Nephron (organoid): Measurements from ENCODE around the gene ACTL10.

Experiments used
- H3K27ac Mint-ChIP-seq, 3 experiments: 2 replicates each; pipeline ENCODE4 v1.8.0; 2020; ENCODE audit warnings: mixed read lengths in 3 of 3, mild to moderate bottlenecking in 2 of 3, moderate library complexity in 1 of 3
- H3K27me3 Mint-ChIP-seq: 2 replicates; pipeline ENCODE4 v1.8.0; 2021; ENCODE audit warnings: low read depth, mild to moderate bottlenecking, moderate library complexity, mixed read lengths
- H3K36me3 Mint-ChIP-seq: 2 replicates; pipeline ENCODE4 v1.8.0; 2020; ENCODE audit warnings: low read depth, mixed read lengths
- H3K4me1 Mint-ChIP-seq: 2 replicates; pipeline ENCODE4 v1.8.0; 2020; ENCODE audit warnings: mixed read lengths
- H3K4me3 Mint-ChIP-seq, 3 experiments: 2 replicates each; pipeline ENCODE4 v1.8.0; 2020; ENCODE audit warnings: mild to moderate bottlenecking in 3 of 3, mixed read lengths in 3 of 3, moderate library complexity in 2 of 3
- H3K9me3 Mint-ChIP-seq: 2 replicates; pipeline ENCODE4 v1.8.0; 2020; ENCODE audit warnings: mixed read lengths
- TF ChIP-seq, protein P1 (sequence below), 3 experiments: fragments of 200-600 bp; sonication (generic); IDR thresholded peaks; one replicate each; pipeline ENCODE4 v1.5.0; 2021; ENCODE audit warnings: antibody characterized with exemption in 3 of 3; ENCODE audit not compliant: unreplicated experiment in 3 of 3

The ACTL10 gene

DNA sequence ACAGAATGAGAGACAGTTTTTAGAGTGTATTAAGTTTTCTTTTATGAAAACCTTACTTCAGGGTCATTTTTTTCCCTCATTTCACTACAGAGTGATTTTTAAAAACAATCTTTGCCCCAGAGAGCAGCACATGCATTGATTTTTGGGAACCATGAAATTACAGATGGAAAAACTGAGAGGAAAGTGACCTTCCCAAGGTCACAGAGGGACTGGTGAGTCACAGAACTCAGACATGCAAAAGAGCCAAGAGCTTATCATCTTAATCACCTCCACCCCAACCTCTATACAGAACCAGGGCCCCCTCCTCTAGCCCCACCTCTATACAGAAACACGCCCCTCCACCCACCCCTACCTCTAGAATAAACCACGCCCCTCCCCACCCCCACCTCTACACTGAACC is 42.7 kb downstream of the ACTL10 start:
- no peak overlapping the region for H3K27ac Mint-ChIP-seq
- H3K27me3 Mint-ChIP-seq, result peaks cover 3% of the 10 kb centered on the region
- H3K9me3 Mint-ChIP-seq, result no peaks in the 10 kb centered on the region
- H3K4me1 Mint-ChIP-seq, result no peaks in the 10 kb centered on the region
- TF ChIP-seq, protein P1, sequence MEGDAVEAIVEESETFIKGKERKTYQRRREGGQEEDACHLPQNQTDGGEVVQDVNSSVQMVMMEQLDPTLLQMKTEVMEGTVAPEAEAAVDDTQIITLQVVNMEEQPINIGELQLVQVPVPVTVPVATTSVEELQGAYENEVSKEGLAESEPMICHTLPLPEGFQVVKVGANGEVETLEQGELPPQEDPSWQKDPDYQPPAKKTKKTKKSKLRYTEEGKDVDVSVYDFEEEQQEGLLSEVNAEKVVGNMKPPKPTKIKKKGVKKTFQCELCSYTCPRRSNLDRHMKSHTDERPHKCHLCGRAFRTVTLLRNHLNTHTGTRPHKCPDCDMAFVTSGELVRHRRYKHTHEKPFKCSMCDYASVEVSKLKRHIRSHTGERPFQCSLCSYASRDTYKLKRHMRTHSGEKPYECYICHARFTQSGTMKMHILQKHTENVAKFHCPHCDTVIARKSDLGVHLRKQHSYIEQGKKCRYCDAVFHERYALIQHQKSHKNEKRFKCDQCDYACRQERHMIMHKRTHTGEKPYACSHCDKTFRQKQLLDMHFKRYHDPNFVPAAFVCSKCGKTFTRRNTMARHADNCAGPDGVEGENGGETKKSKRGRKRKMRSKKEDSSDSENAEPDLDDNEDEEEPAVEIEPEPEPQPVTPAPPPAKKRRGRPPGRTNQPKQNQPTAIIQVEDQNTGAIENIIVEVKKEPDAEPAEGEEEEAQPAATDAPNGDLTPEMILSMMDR (IDR thresholded peaks at IDR 0.05; ENCODE audit: unreplicated experiment in 3 of 3), result no peak
- H3K36me3 Mint-ChIP-seq, result no peaks in the 10 kb centered on the region
- H3K4me3 Mint-ChIP-seq, result no peak overlapping the region

DNA sequence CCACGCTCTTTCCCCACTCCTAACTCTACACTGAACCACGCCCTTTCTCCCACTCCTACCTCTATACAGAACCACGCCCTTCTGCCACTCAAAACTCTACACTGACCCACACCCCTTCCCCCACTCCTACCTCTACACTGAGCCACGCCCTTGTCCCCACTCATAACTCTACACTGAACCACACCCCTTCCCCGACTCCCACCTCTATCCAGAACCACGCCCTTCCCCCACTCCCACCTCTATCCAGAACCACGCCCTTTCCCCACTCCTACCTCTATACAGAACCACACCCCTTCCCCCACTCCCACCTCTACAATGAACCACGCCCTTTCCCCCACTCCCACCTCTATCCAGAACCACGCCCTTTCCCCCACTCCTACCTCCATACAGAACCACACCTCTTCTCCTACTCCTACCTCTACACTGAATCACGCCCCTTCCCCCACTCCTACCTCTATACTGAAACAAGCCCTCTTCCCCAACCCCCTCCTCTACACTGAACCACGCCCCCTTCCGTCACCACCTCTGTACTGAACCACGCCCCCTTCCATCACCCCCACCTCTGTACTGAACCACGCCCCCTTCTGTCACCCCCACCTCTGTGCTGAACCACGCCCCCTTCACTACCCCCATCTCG is 43.3 kb downstream of the ACTL10 start:
- TF ChIP-seq, protein P1 (IDR thresholded peaks at IDR 0.05; ENCODE audit: unreplicated experiment in 3 of 3), result no peak

DNA sequence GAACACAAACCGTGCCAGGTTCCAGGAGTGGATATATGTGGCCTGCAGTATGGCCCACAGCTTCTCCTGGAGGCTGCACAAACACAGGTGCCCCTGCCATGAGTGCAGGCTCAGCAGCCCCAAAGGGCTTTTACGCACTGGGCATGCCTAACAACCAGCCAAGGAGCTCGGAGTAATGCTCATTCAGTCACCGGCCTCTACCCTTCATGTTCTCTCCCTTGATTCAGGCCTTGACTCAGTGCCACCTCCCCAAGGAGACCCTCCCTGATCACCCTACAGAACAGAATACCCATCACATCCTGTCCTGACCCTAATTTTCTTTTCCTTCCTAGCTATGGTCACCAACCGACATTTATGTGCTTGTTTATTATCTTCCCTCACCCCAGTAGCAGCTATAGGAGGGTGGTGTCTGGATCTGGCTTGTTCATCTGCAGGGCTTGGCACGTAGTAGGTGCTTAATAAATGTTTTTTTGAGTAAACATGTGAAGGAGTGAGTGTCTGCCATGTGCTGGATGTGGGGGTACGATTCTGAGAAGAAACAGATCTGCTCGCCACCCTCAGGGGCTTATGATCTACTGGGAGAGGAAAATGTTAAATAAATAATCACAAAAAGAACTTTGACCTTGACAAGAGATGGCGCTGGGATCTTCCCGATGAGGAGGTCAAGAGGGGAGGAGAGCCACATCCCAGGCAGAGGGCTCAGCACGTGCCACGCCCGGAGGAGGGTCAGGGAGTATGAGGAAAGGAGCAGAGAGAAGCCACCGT is 44.1 kb downstream of the ACTL10 start:
- no peak overlapping the region for H3K27ac Mint-ChIP-seq
- H3K9me3 Mint-ChIP-seq, result no peaks in the 10 kb centered on the region
- peaks cover 3% of the 10 kb centered on the region for H3K27me3 Mint-ChIP-seq
- no peak overlapping the region for H3K4me3 Mint-ChIP-seq
- TF ChIP-seq, protein P1 (IDR thresholded peaks at IDR 0.05; ENCODE audit: unreplicated experiment in 3 of 3), result no peak
- H3K36me3 Mint-ChIP-seq, result no peaks in the 10 kb centered on the region
- no peaks in the 10 kb centered on the region for H3K4me1 Mint-ChIP-seq

More for the DNA sequence above, 43.3 kb downstream of the ACTL10 start:
- no peaks in the 10 kb centered on the region for H3K4me1 Mint-ChIP-seq
- peaks cover 3% of the 10 kb centered on the region for H3K27me3 Mint-ChIP-seq
- H3K36me3 Mint-ChIP-seq, result no peaks in the 10 kb centered on the region
- H3K27ac Mint-ChIP-seq, result no peak overlapping the region
- H3K9me3 Mint-ChIP-seq, result no peaks in the 10 kb centered on the region
- H3K4me3 Mint-ChIP-seq, result no peak overlapping the region

DNA sequence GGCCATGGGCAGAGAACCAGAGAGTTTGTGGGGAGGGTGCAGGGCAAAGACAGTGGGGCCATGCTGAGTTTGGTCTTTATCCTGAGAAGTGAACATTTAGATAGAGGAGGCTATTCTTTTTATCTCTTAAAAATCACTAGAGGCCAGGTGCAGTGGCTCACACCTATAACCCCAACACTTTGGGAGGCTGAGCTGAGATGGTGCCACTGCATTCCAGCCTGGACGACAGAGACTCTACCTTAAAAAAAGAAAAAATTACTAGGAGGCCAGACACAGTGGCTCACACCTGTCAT is 44.6 kb downstream of the ACTL10 start:
- Mint-ChIP-seq H3K4me3 (no peak overlapping the region), H3K27me3 (peaks cover 3% of the 10 kb centered on the region), H3K9me3 (no peaks in the 10 kb centered on the region), H3K36me3 (no peaks in the 10 kb centered on the region), H3K27ac (no peak overlapping the region), H3K4me1 (no peaks in the 10 kb centered on the region)
- TF ChIP-seq, protein P1 (IDR thresholded peaks at IDR 0.05; ENCODE audit: unreplicated experiment in 3 of 3), result no peak

DNA sequence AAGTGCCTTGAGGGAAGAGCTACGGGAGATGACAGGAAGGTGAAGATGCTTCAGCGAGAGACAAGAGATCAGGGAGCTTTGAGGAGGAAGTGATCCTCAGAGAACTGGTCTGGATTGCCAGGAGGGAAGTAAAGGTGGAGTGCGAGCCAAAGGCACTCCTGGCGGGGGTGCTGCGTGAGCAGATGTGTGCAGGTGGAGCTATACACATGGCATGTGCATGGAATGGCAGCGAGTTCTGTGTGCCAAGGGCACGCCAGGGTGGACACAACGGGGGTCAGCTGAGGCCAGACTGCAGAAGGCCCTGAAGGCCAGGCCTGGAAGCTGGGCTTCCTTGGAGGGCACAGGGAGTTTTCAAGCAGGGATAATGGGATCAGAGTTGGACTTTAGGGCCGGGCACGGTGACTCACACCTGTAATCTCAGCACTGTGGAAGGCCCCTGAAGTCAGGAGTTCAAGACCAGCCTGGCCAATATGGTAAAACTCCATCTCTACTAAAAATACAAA is 47.2 kb downstream of the ACTL10 start:
- Mint-ChIP-seq H3K36me3 (no peaks in the 10 kb centered on the region), H3K4me1 (no peaks in the 10 kb centered on the region), H3K9me3 (no peaks in the 10 kb centered on the region), H3K4me3 (no peak overlapping the region), H3K27me3 (no peaks in the 10 kb centered on the region), H3K27ac (no peak overlapping the region)
- TF ChIP-seq, protein P1 (IDR thresholded peaks at IDR 0.05; ENCODE audit: unreplicated experiment in 3 of 3), result no peak

DNA sequence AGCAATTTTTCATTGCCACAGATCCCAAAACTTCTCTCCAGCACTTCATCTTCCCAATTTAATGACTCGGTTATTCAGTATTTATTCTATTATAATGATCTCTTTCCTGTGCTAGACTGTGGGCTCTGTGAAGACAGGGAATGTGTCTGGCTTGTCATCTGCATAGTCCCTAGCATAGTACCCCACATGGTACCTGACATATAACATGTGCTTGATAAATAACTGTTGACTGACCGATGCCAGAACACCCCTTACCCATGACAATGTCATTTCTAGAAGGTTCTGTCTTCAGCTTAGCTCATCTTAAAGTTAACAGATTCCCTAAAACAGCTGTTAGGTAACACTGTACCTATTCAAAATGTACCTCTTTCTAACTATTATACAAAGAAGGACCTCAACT is 49.8 kb downstream of the ACTL10 start:
- Mint-ChIP-seq H3K36me3 (no peaks in the 10 kb centered on the region), H3K27me3 (no peaks in the 10 kb centered on the region), H3K9me3 (no peaks in the 10 kb centered on the region), H3K4me1 (no peaks in the 10 kb centered on the region), H3K27ac (no peak overlapping the region), H3K4me3 (no peak overlapping the region)
- TF ChIP-seq, protein P1 (IDR thresholded peaks at IDR 0.05; ENCODE audit: unreplicated experiment in 3 of 3), result no peak
